ENCODE data around the gene LIMCH1. TPM values are rescaled to one million over a fixed set of nuclear protein-coding genes. Genes with fewer than 3 reads are reported as not detected.

Gene LIMCH1
- total and polyA plus RNA-seq, 12 donors, result 28.2 to 206 (median 62.3) TPM

DNA sequence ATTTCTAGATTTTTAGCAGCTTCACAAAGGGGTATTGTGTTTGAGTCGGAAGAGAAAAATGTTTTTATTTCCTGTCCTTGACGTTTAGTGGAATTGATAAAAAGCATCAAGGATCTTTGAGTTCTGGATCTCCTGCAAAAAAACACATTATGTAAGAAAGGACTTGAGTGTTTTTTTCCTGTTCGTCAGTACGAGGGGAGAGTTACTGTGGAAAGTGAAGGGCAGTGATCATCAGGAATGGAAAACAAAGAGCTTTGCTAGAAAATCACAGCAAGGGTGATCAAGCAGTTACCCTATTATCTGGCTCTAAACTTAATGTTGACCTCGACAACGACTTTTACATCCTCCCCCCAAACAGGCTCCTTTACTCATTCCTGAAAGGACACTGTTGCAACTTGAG lies 7.3 kb downstream of the LIMCH1 start:
- Histone ChIP-seq H3K27ac (peak overlapping the region; percentile 1 to 64 (median 63)), H3K4me1 (replicated peaks in 1 of 2) (peaks cover 9 to 33% of the 10 kb centered on the region in 2 donors), H3K27me3 (no peaks in the 10 kb centered on the region), H3K36me3 (replicated peaks in 1 of 2) (no peaks in the 10 kb centered on the region), H3K9me3 (replicated peaks in 1 of 3) (no peaks in the 10 kb centered on the region), H3K4me3 (peak overlapping the region in 1 of 4 donors; percentile 12)
- TF ChIP-seq POLR2A (IDR thresholded peaks at IDR 0.05), result no peak
- TF ChIP-seq, protein P1, sequence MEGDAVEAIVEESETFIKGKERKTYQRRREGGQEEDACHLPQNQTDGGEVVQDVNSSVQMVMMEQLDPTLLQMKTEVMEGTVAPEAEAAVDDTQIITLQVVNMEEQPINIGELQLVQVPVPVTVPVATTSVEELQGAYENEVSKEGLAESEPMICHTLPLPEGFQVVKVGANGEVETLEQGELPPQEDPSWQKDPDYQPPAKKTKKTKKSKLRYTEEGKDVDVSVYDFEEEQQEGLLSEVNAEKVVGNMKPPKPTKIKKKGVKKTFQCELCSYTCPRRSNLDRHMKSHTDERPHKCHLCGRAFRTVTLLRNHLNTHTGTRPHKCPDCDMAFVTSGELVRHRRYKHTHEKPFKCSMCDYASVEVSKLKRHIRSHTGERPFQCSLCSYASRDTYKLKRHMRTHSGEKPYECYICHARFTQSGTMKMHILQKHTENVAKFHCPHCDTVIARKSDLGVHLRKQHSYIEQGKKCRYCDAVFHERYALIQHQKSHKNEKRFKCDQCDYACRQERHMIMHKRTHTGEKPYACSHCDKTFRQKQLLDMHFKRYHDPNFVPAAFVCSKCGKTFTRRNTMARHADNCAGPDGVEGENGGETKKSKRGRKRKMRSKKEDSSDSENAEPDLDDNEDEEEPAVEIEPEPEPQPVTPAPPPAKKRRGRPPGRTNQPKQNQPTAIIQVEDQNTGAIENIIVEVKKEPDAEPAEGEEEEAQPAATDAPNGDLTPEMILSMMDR (IDR thresholded peaks at IDR 0.05), result no peak
- 18 to 27% (median 22%) methylated on average over 6 of the region's 6 CpGs for WGBS, 4 donors
- intact Hi-C loops (cut with DNase I), result no loop called here
- DNase-seq, result no peak

DNA sequence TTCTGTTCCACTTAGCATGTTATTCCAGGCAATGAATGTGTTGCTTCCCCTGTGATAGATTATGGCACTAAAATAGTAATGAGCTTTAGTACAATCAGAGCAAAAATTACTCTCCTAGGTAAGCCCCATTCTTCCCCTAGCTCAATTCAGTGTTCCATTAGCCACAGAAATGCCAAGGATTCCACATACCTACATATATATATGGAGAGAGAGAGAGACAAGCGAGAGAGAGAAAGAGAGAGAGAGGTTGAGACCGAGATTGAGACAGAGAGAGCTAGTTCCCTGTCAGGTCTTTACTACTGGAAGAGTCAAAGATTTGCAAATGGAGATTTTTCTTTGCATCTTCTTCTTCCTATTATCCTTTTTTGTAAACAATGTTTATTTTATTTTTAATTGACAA lies 8.7 kb downstream of the LIMCH1 start:
- peaks cover 9 to 45% of the 10 kb centered on the region in 2 donors for H3K4me1 ChIP-seq (replicated peaks in 1 of 2)
- TF ChIP-seq POLR2A (IDR thresholded peaks at IDR 0.05), result no peak
- TF ChIP-seq, protein P1 (IDR thresholded peaks at IDR 0.05), result no peak

DNA sequence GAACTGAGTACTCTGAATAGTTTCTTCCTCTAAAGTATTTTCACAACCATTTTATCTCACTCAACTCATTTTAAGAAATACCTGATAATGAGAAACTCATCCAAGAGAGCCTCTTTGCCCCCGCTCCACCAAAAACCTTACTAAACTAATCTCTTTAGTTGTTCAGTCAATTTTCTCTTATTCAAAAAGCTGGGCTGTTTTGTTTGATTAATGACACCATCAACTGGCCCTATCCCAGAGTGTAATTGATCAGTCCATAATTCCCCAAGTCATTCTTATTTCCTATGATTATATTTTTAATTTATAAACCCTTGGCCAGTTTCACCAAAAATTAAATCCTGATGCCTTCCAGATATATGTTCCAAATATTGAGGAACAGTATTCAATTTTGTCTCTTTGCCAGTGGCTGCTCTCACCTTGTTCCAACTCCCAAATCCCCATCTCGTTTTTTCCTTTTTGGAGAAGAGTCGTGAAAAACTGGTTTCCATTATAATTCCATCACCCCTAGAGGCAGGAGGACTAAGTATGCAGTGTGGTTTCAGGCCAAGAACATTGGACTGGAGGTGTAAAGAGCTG lies 10.4 kb downstream of the LIMCH1 start:
- intact Hi-C loops (cut with DNase I), result no loop called here
- Histone ChIP-seq H3K27ac (no peak overlapping the region), H3K36me3 (replicated peaks in 1 of 2) (no peaks in the 10 kb centered on the region), H3K4me3 (no peak overlapping the region), H3K4me1 (replicated peaks in 1 of 2) (peaks cover 9 to 33% of the 10 kb centered on the region in 2 donors), H3K27me3 (no peaks in the 10 kb centered on the region), H3K9me3 (replicated peaks in 1 of 3) (no peaks in the 10 kb centered on the region)
- WGBS, 4 donors, result 74 to 92% (median 83%) methylated on average over 3 of the region's 3 CpGs
- DNase-seq, result no peak
- TF ChIP-seq, protein P1 (IDR thresholded peaks at IDR 0.05), result no peak
- no peak for TF ChIP-seq POLR2A (IDR thresholded peaks at IDR 0.05)

More for the DNA sequence above, 8.7 kb downstream of the LIMCH1 start:
- intact Hi-C loops (cut with DNase I), result no loop called here
- Histone ChIP-seq H3K9me3 (replicated peaks in 1 of 3) (no peaks in the 10 kb centered on the region), H3K4me3 (no peak overlapping the region), H3K27me3 (no peaks in the 10 kb centered on the region), H3K36me3 (replicated peaks in 1 of 2) (no peaks in the 10 kb centered on the region), H3K27ac (no peak overlapping the region)
- 91 to 98% (median 97%) methylated on average over 2 of the region's 2 CpGs for WGBS, 4 donors
- no peak for DNase-seq

DNA sequence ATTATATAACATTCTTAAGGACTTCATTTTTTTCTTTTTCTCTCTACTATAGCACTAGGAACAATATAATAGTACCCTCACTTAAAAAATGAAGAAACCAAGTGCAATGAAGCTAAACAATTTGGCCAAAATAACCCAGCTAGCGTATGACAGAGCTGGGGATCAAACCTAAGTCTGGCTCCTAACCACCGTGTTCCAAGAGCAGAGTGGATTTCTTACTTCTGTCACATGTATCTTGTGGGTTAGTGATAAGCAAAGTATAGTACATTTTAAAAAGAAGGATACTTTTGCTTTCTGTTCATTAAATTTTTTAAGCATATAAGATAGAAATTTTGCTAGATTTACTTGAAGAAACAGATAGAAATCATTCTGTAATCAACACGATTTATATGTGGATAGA lies 11.5 kb downstream of the LIMCH1 start:
- Histone ChIP-seq H3K9me3 (replicated peaks in 1 of 3) (no peaks in the 10 kb centered on the region), H3K27me3 (no peaks in the 10 kb centered on the region), H3K4me1 (replicated peaks in 1 of 2) (peaks cover 9 to 30% of the 10 kb centered on the region in 2 donors), H3K27ac (no peak overlapping the region), H3K4me3 (no peak overlapping the region), H3K36me3 (replicated peaks in 1 of 2) (no peaks in the 10 kb centered on the region)
- intact Hi-C loops (cut with DNase I), result no loop called here
- 72 to 82% (median 77%) methylated on average over 3 of the region's 3 CpGs for WGBS, 4 donors
- TF ChIP-seq POLR2A (IDR thresholded peaks at IDR 0.05), result no peak
- TF ChIP-seq, protein P1 (IDR thresholded peaks at IDR 0.05), result no peak
- no peak for DNase-seq

All from adrenal gland (tissue), 12 donors.